Peyer's patch (tissue), 4 donors: ENCODE results near the gene AGR2.

Experiments used
- CTCF ChIP-seq, 6 experiments: fragments of 450-650 bp in 4 of 6; fragments of 200-600 bp in 2 of 6; sonication (generic) in 1 of 6; IDR thresholded peaks; one replicate each; pipeline ENCODE4 v1.5.1; 2017 to 2019; ENCODE audit warnings: antibody characterized with exemption in 6 of 6, mild to moderate bottlenecking in 3 of 6, moderate library complexity in 1 of 6
- POLR2A ChIP-seq, 2 donors: fragments of 450-650 bp; IDR thresholded peaks; one replicate each; pipeline ENCODE4 v1.5.1; 2017; ENCODE audit warnings: antibody characterized with exemption in 2 of 2, mild to moderate bottlenecking in 2 of 2, moderate library complexity in 2 of 2

- TF ChIP-seq CTCF (IDR thresholded peaks at IDR 0.05), result no peak
- TF ChIP-seq POLR2A (IDR thresholded peaks at IDR 0.05), result no peak
Measured at GRCh38 chr7:16773884-16774283, 30.9 kb downstream of the AGR2 start.
